GM12864 (cell line): ENCODE measurements around the gene IL32.
"Not testable (repeated sequence)": the region's sequence is repeated elsewhere in the genome, so short reads cannot be mapped to it uniquely, and the experiment has no call there.

ENCODE experiments used
- DNase-seq: peaks from one replicate; pipeline ENCODE4 v3.0.0-alpha.2; 2011; ENCODE audit warnings: low read depth
- H3K4me3 ChIP-seq: 2 replicates; pipeline ENCODE4 v1.5.1; 2011; ENCODE audit warnings: mild to moderate bottlenecking, low read depth, low read length, control low read depth
- CTCF ChIP-seq: IDR thresholded peaks from 2 replicates; pipeline ENCODE4 v1.5.1; 2011; ENCODE audit warnings: low read depth, mild to moderate bottlenecking, moderate library complexity, low read length, control low read depth, inconsistent platforms; ENCODE audit errors: missing control alignments

IL32 gene

GRCh38 chr16:3070608-3071111 is 5.2 kb downstream of the IL32 start:
- no peak for DNase-seq
- no peak overlapping the region for H3K4me3 ChIP-seq
- no peak for TF ChIP-seq CTCF

GRCh38 chr16:3071655-3072054 is 6.2 kb downstream of the IL32 start:
- no peak for DNase-seq
- TF ChIP-seq CTCF, result no peak
- no peak overlapping the region for H3K4me3 ChIP-seq

- not testable (repeated sequence) for H3K4me3 ChIP-seq, DNase-seq
Measured at GRCh38 chr16:3072148-3072547, 6.7 kb downstream of the IL32 start.

- DNase-seq, H3K4me3 ChIP-seq: not testable (repeated sequence)
Measured at GRCh38 chr16:3072576-3073263, 7.3 kb downstream of the IL32 start.

- no peak overlapping the region for H3K4me3 ChIP-seq
Measured at GRCh38 chr16:3073448-3073847, 8.0 kb downstream of the IL32 start.

GRCh38 chr16:3074860-3075522 is 9.6 kb downstream of the IL32 start:
- DNase-seq, result peak; percentile 62
- no peak overlapping the region; the same call in 1 of the 2 replicates for H3K4me3 ChIP-seq
- no peak for TF ChIP-seq CTCF

More at GRCh38 chr16:3073448-3073847, 8.0 kb downstream of the IL32 start:
- TF ChIP-seq CTCF, result no peak
- DNase-seq, result no peak

- no peak overlapping the region; the same call in 1 of the 2 replicates for H3K4me3 ChIP-seq
- no peak for TF ChIP-seq CTCF
- no peak for DNase-seq
Measured at GRCh38 chr16:3075523-3075915, 10.1 kb downstream of the IL32 start.

- H3K4me3 ChIP-seq, DNase-seq: not testable (repeated sequence)
Measured at GRCh38 chr16:3075946-3076345, 10.5 kb downstream of the IL32 start.
